ENCODE measurements around the gene VAV3. TPM values are rescaled to one million over a fixed set of nuclear protein-coding genes. Genes with fewer than 3 reads are reported as not detected.
A peak's percentile ranks its signal among the peaks of the same experiment; 100 is the strongest.

Gene VAV3
- polyA plus RNA-seq, 2 donors = 23.9 to 35.5 TPM

DNA sequence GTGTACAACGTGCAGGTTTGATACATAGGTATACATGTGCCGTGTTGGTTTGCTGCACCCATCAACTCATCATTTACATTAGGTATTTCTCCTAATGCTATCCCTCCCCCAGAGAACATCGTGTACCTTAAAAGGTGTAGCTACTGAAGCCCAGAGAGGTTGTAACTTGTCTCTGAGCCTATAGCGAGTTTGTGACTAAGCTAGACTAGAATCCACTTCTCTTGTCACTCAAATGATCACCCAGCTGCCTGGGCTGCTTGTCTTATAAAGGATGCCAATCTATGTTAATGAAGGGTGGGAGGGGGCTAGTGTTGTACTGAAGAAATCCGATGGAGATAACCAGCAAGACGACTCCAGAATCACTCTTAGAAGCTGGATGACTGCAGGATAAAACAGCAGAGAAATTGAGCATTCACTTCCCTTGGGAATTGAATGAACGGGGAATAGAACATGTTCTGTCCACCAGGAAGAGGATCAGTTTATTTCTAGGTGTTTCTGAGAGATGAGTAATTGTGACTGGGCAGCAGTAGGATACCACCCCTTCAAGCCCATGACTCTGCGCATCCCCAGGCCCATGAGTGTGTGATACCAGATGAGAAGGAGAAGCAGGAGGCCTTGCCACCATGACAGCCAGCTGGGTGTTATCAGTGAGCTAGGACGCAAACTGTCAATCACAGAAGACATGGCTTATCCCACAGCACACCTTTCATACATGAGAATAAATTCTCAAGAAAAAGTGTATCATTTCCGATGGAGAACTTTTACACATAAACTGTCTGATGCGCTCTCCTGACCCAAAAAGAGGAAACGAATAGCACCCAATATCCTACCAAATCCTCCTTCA lies 433.7 kb downstream of the VAV3 start:
- 68 to 74% methylated on average over 12 of the region's 12 CpGs for WGBS, 2 donors
- Histone ChIP-seq H3K4me3 (ENCODE audit: low read depth in 1 of 2, low read length in 2 of 2) (no peak overlapping the region), H3K27ac (ENCODE audit: low read depth in 2 of 2, low read length in 1 of 2) (peak overlapping the region; percentile 57 to 83), H3K27me3 (ENCODE audit: control insufficient read depth in 1 of 2, insufficient read depth in 2 of 2, low read length in 2 of 2) (no peaks in the 10 kb centered on the region), H3K4me1 (ENCODE audit: control insufficient read depth in 2 of 2, insufficient read depth in 2 of 2, low read length in 1 of 2) (peaks cover 0 to 22% of the 10 kb centered on the region in 2 donors), H3K9me3 (ENCODE audit: control insufficient read depth in 2 of 2, insufficient read depth in 1 of 2, low read depth in 1 of 2, low read length in 1 of 2) (no peaks in the 10 kb centered on the region), H3K36me3 (ENCODE audit: control insufficient read depth in 2 of 2, insufficient read depth in 2 of 2, low read length in 1 of 2) (no peaks in the 10 kb centered on the region)

DNA sequence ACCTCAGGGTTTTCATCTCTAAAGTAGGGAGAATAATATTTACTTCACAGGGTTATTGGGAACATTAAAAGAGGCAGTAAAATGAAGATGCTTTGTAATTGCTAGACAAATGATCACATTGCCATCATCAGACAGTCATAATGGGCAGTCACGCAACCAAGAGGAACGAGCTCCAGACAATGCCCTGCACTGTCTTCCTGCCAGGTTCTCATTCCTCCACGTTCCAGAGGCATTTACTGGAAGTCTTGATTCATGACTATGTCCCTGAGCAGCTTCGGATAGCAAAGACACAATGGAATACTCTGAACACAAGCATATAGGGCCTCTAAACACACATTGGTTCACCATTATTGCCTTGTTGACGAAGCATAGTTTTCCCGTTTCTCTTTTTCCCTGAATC lies 434.4 kb downstream of the VAV3 start:
- no peaks in the 10 kb centered on the region for H3K27me3 ChIP-seq (ENCODE audit: control insufficient read depth in 1 of 2, insufficient read depth in 2 of 2, low read length in 2 of 2)
- peaks cover 0 to 18% of the 10 kb centered on the region in 2 donors for H3K4me1 ChIP-seq (ENCODE audit: control insufficient read depth in 2 of 2, insufficient read depth in 2 of 2, low read length in 1 of 2)
- H3K9me3 ChIP-seq (ENCODE audit: control insufficient read depth in 2 of 2, insufficient read depth in 1 of 2, low read depth in 1 of 2, low read length in 1 of 2) = no peaks in the 10 kb centered on the region
- no peaks in the 10 kb centered on the region for H3K36me3 ChIP-seq (ENCODE audit: control insufficient read depth in 2 of 2, insufficient read depth in 2 of 2, low read length in 1 of 2)
- 36 to 48% methylated on average over 6 of the region's 6 CpGs for WGBS, 2 donors
- peak overlapping the region; percentile 60 to 67 for H3K27ac ChIP-seq (ENCODE audit: low read depth in 2 of 2, low read length in 1 of 2)
- no peak overlapping the region for H3K4me3 ChIP-seq (ENCODE audit: low read depth in 1 of 2, low read length in 2 of 2)

DNA sequence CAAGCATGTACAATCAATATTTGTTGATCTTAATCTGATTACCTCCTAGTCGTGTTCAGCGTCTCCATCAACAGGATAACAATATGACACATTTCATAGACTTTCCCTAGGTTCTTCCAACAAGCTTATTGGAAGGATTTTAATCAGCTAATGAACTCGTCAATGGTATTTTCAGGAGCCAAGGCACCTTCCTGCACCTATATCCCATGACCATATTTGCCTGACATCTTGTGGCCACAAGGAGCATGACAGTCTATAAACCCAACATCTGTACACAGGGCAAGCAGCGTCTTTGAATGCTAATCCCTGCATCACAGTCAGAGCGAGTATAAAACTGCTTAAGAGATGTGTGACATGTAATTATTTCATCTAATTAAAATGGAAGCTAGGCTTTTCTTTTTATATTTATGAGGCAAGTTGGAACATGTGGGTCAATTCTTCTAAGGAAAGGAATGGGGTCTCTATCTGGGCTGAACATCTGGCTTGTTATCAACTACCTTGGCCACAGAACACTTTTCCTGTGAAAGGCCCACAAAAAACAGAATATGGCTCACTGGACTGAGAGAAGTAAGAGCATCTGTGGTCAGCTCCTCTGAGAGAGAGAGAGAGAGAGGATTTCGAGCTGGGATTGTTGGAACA lies 435.4 kb downstream of the VAV3 start:
- H3K4me3 ChIP-seq (ENCODE audit: low read depth in 1 of 2, low read length in 2 of 2) = no peak overlapping the region
- H3K27me3 ChIP-seq (ENCODE audit: control insufficient read depth in 1 of 2, insufficient read depth in 2 of 2, low read length in 2 of 2) = no peaks in the 10 kb centered on the region
- 23 to 30% methylated on average over 6 of the region's 6 CpGs for WGBS, 2 donors
- no peaks in the 10 kb centered on the region for H3K9me3 ChIP-seq (ENCODE audit: control insufficient read depth in 2 of 2, insufficient read depth in 1 of 2, low read depth in 1 of 2, low read length in 1 of 2)
- H3K36me3 ChIP-seq (ENCODE audit: control insufficient read depth in 2 of 2, insufficient read depth in 2 of 2, low read length in 1 of 2) = no peaks in the 10 kb centered on the region
- H3K27ac ChIP-seq (ENCODE audit: low read depth in 2 of 2, low read length in 1 of 2) = no peak overlapping the region
- peaks cover 0 to 16% of the 10 kb centered on the region in 2 donors for H3K4me1 ChIP-seq (ENCODE audit: control insufficient read depth in 2 of 2, insufficient read depth in 2 of 2, low read length in 1 of 2)

DNA sequence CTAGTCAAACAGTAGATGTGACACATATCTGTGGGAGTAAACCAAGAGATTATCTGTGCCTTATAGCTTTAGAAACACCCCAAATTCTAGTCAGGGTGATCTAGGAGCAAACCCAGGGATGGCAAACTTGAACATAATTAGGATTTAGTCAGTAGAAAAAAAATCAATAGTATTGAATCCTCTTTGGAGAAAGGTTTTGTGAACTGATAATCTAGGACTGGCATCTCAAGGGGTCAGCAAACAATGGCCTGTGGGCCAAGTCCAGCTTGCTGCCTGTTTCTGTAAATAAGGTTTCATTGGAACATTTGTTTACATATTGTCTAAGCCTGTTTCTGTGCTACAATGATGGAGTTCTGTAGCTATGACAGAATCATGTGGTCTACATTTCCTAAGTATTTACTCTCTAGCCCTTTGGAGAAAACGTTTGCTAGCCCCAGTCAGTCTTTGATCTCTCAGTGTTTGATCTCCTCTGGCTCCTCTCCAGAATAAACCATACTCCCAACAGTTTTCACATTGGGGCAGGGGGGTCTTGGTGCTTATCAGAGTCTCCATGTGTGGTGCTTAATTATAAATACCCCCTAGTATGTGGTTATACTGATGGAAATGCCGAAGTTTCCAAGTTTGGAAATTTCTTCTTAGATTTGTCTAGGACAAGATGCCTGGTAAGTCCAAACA lies 438.3 kb downstream of the VAV3 start:
- no peaks in the 10 kb centered on the region for H3K36me3 ChIP-seq (ENCODE audit: control insufficient read depth in 2 of 2, insufficient read depth in 2 of 2, low read length in 1 of 2)
- peaks cover 0 to 3% of the 10 kb centered on the region in 2 donors for H3K4me1 ChIP-seq (ENCODE audit: control insufficient read depth in 2 of 2, insufficient read depth in 2 of 2, low read length in 1 of 2)
- WGBS, 2 donors = 31 to 46% methylated on average over 2 of the region's 2 CpGs

DNA sequence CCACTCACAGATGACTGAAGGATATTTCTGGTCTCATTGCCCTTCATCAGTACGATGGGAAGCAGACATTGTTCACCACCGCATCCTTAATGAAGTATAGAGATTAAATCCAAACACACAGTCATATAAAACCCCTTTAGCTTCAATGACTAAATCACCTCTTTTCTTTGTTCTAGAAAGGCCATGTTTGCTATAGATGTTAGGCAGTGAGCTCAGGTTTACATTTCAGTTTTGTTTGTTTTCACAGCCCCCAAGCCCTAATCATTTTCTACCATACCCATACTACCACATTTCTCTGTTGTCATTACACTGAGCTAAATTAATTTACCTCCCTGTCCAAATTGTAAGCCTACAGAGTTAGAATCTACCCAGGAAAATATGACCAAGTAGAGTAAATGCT lies 439.0 kb downstream of the VAV3 start:
- Histone ChIP-seq H3K4me3 (ENCODE audit: low read depth in 1 of 2, low read length in 2 of 2) (no peak overlapping the region), H3K27me3 (ENCODE audit: control insufficient read depth in 1 of 2, insufficient read depth in 2 of 2, low read length in 2 of 2) (no peaks in the 10 kb centered on the region), H3K9me3 (ENCODE audit: control insufficient read depth in 2 of 2, insufficient read depth in 1 of 2, low read depth in 1 of 2, low read length in 1 of 2) (no peaks in the 10 kb centered on the region), H3K4me1 (ENCODE audit: control insufficient read depth in 2 of 2, insufficient read depth in 2 of 2, low read length in 1 of 2) (no peaks in the 10 kb centered on the region), H3K27ac (ENCODE audit: low read depth in 2 of 2, low read length in 1 of 2) (no peak overlapping the region), H3K36me3 (ENCODE audit: control insufficient read depth in 2 of 2, insufficient read depth in 2 of 2, low read length in 1 of 2) (no peaks in the 10 kb centered on the region)
- WGBS, 2 donors = 93 to 95% methylated on average over 2 of the region's 2 CpGs

More for the DNA sequence above, 438.3 kb downstream of the VAV3 start:
- Histone ChIP-seq H3K27ac (ENCODE audit: low read depth in 2 of 2, low read length in 1 of 2) (no peak overlapping the region), H3K9me3 (ENCODE audit: control insufficient read depth in 2 of 2, insufficient read depth in 1 of 2, low read depth in 1 of 2, low read length in 1 of 2) (no peaks in the 10 kb centered on the region), H3K27me3 (ENCODE audit: control insufficient read depth in 1 of 2, insufficient read depth in 2 of 2, low read length in 2 of 2) (no peaks in the 10 kb centered on the region), H3K4me3 (ENCODE audit: low read depth in 1 of 2, low read length in 2 of 2) (no peak overlapping the region)

DNA sequence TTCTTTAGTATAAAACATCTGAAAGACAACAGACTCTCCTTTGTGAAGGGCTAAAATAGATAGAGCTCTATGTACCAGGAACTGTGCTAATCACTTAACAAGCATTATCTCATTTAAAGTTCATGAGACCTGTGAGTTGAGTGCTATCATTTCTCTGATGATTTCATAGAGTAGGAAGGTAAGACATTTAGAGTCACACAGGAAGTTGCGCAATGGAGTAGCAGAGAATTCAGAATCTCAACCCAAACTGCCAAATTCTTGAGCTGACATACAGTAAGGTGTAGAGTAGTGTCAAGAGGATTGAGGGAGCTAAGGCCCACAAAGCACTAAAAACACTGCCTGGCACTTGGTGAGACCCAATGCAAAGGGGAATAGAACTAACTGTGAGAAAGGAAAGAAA lies 439.8 kb downstream of the VAV3 start:
- no peaks in the 10 kb centered on the region for H3K27me3 ChIP-seq (ENCODE audit: control insufficient read depth in 1 of 2, insufficient read depth in 2 of 2, low read length in 2 of 2)
- no peaks in the 10 kb centered on the region for H3K36me3 ChIP-seq (ENCODE audit: control insufficient read depth in 2 of 2, insufficient read depth in 2 of 2, low read length in 1 of 2)
- H3K27ac ChIP-seq (ENCODE audit: low read depth in 2 of 2, low read length in 1 of 2) = no peak overlapping the region
- WGBS, 2 donors = 98 to 100% methylated on average over 1 of the region's 1 CpG
- H3K4me1 ChIP-seq (ENCODE audit: control insufficient read depth in 2 of 2, insufficient read depth in 2 of 2, low read length in 1 of 2) = no peaks in the 10 kb centered on the region
- no peaks in the 10 kb centered on the region for H3K9me3 ChIP-seq (ENCODE audit: control insufficient read depth in 2 of 2, insufficient read depth in 1 of 2, low read depth in 1 of 2, low read length in 1 of 2)
- H3K4me3 ChIP-seq (ENCODE audit: low read depth in 1 of 2, low read length in 2 of 2) = no peak overlapping the region

DNA sequence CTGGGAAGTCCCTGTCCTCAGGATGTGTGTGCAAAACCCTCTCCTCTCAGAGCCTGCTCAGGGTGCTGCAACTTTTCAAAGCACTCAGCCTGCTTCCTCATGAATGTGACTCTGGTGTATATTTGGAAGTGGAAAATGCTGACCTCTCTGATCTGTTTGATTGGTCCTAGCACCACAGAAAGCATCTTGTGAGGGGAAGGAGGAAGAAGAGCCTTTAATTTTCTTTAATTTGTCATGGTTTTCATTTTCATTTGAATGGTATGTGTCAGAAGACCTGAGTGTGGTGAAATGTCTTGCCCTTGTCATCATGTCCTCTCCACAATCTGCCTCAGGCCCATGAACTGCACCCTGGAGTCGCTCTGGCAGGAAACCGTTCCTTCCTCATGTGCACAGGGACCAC lies 440.7 kb downstream of the VAV3 start:
- Histone ChIP-seq H3K9me3 (ENCODE audit: control insufficient read depth in 2 of 2, insufficient read depth in 1 of 2, low read depth in 1 of 2, low read length in 1 of 2) (no peaks in the 10 kb centered on the region), H3K27ac (ENCODE audit: low read depth in 2 of 2, low read length in 1 of 2) (no peak overlapping the region), H3K27me3 (ENCODE audit: control insufficient read depth in 1 of 2, insufficient read depth in 2 of 2, low read length in 2 of 2) (no peaks in the 10 kb centered on the region), H3K4me1 (ENCODE audit: control insufficient read depth in 2 of 2, insufficient read depth in 2 of 2, low read length in 1 of 2) (no peaks in the 10 kb centered on the region), H3K36me3 (ENCODE audit: control insufficient read depth in 2 of 2, insufficient read depth in 2 of 2, low read length in 1 of 2) (no peaks in the 10 kb centered on the region), H3K4me3 (ENCODE audit: low read depth in 1 of 2, low read length in 2 of 2) (no peak overlapping the region)
- WGBS, 2 donors = 79 to 80% methylated on average over 2 of the region's 2 CpGs

DNA sequence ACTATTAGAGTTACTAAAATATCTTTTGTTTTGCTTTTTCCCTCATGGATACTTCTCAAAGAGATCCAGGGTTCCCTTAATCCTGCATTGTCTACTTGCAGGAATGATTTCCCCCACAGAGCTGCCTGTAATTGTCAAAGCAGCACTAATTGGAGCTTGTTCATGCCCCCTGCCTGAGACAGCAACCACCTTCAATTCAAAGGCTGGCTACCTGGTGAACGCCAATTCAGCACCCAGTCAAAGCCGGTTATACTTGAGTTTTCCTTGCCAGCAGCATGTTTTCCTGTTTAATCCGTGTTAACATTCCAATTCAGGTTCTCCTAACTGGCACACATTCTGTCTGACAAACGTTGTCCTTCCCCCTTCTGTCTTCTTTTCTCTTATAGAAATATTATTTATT lies 441.2 kb downstream of the VAV3 start:
- no peaks in the 10 kb centered on the region for H3K36me3 ChIP-seq (ENCODE audit: control insufficient read depth in 2 of 2, insufficient read depth in 2 of 2, low read length in 1 of 2)
- H3K9me3 ChIP-seq (ENCODE audit: control insufficient read depth in 2 of 2, insufficient read depth in 1 of 2, low read depth in 1 of 2, low read length in 1 of 2) = no peaks in the 10 kb centered on the region
- no peak overlapping the region for H3K27ac ChIP-seq (ENCODE audit: low read depth in 2 of 2, low read length in 1 of 2)
- H3K4me1 ChIP-seq (ENCODE audit: control insufficient read depth in 2 of 2, insufficient read depth in 2 of 2, low read length in 1 of 2) = no peaks in the 10 kb centered on the region
- H3K27me3 ChIP-seq (ENCODE audit: control insufficient read depth in 1 of 2, insufficient read depth in 2 of 2, low read length in 2 of 2) = no peaks in the 10 kb centered on the region
- 30 to 46% methylated on average over 4 of the region's 4 CpGs for WGBS, 2 donors
- H3K4me3 ChIP-seq (ENCODE audit: low read depth in 1 of 2, low read length in 2 of 2) = no peak overlapping the region

DNA sequence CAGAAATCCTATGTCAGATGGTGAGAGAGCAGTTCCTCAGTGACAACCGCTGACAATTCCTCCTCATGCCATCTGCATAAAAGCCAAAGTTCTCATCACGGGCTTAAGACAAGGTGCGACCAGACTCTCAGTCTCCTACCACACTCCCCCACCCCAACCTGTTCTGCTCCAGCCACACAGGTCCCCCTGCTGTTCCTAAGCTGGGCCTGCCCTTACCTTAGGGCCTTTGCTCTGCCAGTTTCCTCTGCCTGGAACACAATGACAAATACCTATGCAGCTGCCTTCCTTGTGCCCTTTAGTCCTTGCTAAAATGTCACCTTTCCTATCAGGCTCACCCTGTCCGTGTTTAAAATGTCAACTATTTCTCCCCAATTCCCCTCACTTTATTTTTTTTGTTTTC lies 441.9 kb downstream of the VAV3 start:
- H3K4me3 ChIP-seq (ENCODE audit: low read depth in 1 of 2, low read length in 2 of 2) = no peak overlapping the region
- no peaks in the 10 kb centered on the region for H3K9me3 ChIP-seq (ENCODE audit: control insufficient read depth in 2 of 2, insufficient read depth in 1 of 2, low read depth in 1 of 2, low read length in 1 of 2)
- H3K27me3 ChIP-seq (ENCODE audit: control insufficient read depth in 1 of 2, insufficient read depth in 2 of 2, low read length in 2 of 2) = no peaks in the 10 kb centered on the region
- no peaks in the 10 kb centered on the region for H3K36me3 ChIP-seq (ENCODE audit: control insufficient read depth in 2 of 2, insufficient read depth in 2 of 2, low read length in 1 of 2)
- 65 to 70% methylated on average over 4 of the region's 4 CpGs for WGBS, 2 donors
- no peaks in the 10 kb centered on the region for H3K4me1 ChIP-seq (ENCODE audit: control insufficient read depth in 2 of 2, insufficient read depth in 2 of 2, low read length in 1 of 2)
- no peak overlapping the region for H3K27ac ChIP-seq (ENCODE audit: low read depth in 2 of 2, low read length in 1 of 2)
